ENCODE results near the gene PDXK. TPM values are rescaled to one million over a fixed set of nuclear protein-coding genes. Genes with fewer than 3 reads are reported as not detected.

Gene PDXK
- polyA plus RNA-seq, 1 donor from 2014 or later: 22.8 TPM

DNA sequence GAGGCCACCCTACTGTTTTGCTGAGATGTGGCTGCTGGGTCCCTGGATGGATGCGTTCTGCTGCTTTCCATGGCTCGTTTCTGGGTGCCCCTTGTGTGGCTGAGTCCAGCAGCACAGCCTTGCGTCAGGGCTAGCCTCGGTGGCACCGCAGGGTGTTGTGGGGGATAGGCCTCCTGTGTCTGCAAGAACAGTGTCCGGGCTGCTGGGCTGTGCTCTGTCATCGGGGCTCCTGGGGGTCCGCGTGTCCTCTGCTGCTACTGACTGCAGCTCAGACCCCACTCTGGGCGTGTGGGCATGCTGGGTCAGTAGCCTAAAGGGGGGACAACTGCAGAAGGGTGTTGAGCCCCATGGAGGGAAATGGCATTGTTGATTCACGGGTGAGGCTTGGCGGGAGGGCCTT, 75.4 kb downstream of the PDXK start:
- Histone ChIP-seq H3K9me2 (ENCODE audit: insufficient read depth, low read length) (no peaks in the 10 kb centered on the region), H3K36me3 (ENCODE audit: insufficient read depth, low read length) (no peaks in the 10 kb centered on the region)

DNA sequence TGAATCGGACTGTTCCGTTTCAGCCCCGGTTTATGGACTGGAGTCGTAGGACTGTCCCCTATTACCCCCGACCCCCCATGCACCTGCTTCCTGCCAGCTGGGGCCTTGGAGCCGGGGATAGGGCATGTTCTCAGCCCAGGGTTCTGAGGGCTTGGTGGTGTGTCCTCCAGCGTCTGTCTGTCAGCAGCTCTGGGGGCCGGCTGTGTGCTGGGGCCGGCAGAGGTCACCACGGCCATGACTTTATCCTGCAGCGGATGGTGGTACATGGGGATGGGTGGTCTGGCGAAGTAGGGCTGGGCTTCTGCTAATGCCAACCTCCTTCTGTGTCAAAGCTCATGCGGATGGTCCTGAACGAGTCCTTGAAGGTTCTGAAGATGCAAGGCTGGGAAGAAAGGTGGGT, 75.9 kb downstream of the PDXK start:
- Histone ChIP-seq H3K36me3 (ENCODE audit: insufficient read depth, low read length) (no peaks in the 10 kb centered on the region), H3K27ac (ENCODE audit: low read length) (no peak overlapping the region), H3K79me2 (replicated peaks; ENCODE audit: insufficient read depth, low read length) (peaks cover 13% of the 10 kb centered on the region), H2AFZ (ENCODE audit: low read depth, low read length) (no peak overlapping the region), H3K9me2 (ENCODE audit: insufficient read depth, low read length) (no peaks in the 10 kb centered on the region), H3K9me3 (ENCODE audit: low read length) (no peaks in the 10 kb centered on the region), H4K20me1 (ENCODE audit: insufficient read depth) (no peaks in the 10 kb centered on the region), H3K9ac (ENCODE audit: low read length) (no peak overlapping the region), H3K27me3 (ENCODE audit: insufficient read depth, low read depth, low read length) (no peaks in the 10 kb centered on the region), H3K4me3 (ENCODE audit: low read length) (no peak overlapping the region), H3F3A (ENCODE audit: insufficient read depth, low read length, poor library complexity, severe bottlenecking) (no peaks in the 10 kb centered on the region), H3K4me2 (ENCODE audit: low read length) (no peak overlapping the region)
- TF ChIP-seq EZH2 (IDR thresholded peaks at IDR 0.05; ENCODE audit: borderline replicate concordance, insufficient read depth, low read length, poor library complexity, severe bottlenecking) (no peak), SMC3 (conservative IDR thresholded peaks at IDR 0.05; ENCODE audit: poor library complexity) (no peak), RAD21 (conservative IDR thresholded peaks at IDR 0.05) (no peak), TAF1 (IDR thresholded peaks at IDR 0.05; ENCODE audit: low read depth) (no peak), EP300 (conservative IDR thresholded peaks at IDR 0.05; ENCODE audit: poor library complexity, severe bottlenecking) (no peak), MXI1 (conservative IDR thresholded peaks at IDR 0.05; ENCODE audit: poor library complexity, severe bottlenecking) (no peak), POLR2AphosphoS5 (IDR thresholded peaks at IDR 0.05) (no peak)
- TF ChIP-seq, protein P1, sequence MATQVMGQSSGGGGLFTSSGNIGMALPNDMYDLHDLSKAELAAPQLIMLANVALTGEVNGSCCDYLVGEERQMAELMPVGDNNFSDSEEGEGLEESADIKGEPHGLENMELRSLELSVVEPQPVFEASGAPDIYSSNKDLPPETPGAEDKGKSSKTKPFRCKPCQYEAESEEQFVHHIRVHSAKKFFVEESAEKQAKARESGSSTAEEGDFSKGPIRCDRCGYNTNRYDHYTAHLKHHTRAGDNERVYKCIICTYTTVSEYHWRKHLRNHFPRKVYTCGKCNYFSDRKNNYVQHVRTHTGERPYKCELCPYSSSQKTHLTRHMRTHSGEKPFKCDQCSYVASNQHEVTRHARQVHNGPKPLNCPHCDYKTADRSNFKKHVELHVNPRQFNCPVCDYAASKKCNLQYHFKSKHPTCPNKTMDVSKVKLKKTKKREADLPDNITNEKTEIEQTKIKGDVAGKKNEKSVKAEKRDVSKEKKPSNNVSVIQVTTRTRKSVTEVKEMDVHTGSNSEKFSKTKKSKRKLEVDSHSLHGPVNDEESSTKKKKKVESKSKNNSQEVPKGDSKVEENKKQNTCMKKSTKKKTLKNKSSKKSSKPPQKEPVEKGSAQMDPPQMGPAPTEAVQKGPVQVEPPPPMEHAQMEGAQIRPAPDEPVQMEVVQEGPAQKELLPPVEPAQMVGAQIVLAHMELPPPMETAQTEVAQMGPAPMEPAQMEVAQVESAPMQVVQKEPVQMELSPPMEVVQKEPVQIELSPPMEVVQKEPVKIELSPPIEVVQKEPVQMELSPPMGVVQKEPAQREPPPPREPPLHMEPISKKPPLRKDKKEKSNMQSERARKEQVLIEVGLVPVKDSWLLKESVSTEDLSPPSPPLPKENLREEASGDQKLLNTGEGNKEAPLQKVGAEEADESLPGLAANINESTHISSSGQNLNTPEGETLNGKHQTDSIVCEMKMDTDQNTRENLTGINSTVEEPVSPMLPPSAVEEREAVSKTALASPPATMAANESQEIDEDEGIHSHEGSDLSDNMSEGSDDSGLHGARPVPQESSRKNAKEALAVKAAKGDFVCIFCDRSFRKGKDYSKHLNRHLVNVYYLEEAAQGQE (IDR thresholded peaks at IDR 0.05; ENCODE audit: borderline replicate concordance): no peak
- TF ChIP-seq, protein P2, sequence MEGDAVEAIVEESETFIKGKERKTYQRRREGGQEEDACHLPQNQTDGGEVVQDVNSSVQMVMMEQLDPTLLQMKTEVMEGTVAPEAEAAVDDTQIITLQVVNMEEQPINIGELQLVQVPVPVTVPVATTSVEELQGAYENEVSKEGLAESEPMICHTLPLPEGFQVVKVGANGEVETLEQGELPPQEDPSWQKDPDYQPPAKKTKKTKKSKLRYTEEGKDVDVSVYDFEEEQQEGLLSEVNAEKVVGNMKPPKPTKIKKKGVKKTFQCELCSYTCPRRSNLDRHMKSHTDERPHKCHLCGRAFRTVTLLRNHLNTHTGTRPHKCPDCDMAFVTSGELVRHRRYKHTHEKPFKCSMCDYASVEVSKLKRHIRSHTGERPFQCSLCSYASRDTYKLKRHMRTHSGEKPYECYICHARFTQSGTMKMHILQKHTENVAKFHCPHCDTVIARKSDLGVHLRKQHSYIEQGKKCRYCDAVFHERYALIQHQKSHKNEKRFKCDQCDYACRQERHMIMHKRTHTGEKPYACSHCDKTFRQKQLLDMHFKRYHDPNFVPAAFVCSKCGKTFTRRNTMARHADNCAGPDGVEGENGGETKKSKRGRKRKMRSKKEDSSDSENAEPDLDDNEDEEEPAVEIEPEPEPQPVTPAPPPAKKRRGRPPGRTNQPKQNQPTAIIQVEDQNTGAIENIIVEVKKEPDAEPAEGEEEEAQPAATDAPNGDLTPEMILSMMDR (IDR thresholded peaks at IDR 0.05; ENCODE audit: poor library complexity, severe bottlenecking): no peak

More for the DNA sequence above, 75.4 kb downstream of the PDXK start:
- no peak overlapping the region for H3K4me2 ChIP-seq (ENCODE audit: low read length)
- H3K27ac ChIP-seq (ENCODE audit: low read length): no peak overlapping the region
- H3F3A ChIP-seq (ENCODE audit: insufficient read depth, low read length, poor library complexity, severe bottlenecking): no peaks in the 10 kb centered on the region
- TF ChIP-seq MXI1 (conservative IDR thresholded peaks at IDR 0.05; ENCODE audit: poor library complexity, severe bottlenecking): no peak
- TF ChIP-seq, protein P2 (IDR thresholded peaks at IDR 0.05; ENCODE audit: poor library complexity, severe bottlenecking): no peak
- no peak for TF ChIP-seq TAF1 (IDR thresholded peaks at IDR 0.05; ENCODE audit: low read depth)
- TF ChIP-seq SMC3 (conservative IDR thresholded peaks at IDR 0.05; ENCODE audit: poor library complexity): no peak
- no peak for TF ChIP-seq RAD21 (conservative IDR thresholded peaks at IDR 0.05)
- no peak for TF ChIP-seq EP300 (conservative IDR thresholded peaks at IDR 0.05; ENCODE audit: poor library complexity, severe bottlenecking)
- no peak for TF ChIP-seq EZH2 (IDR thresholded peaks at IDR 0.05; ENCODE audit: borderline replicate concordance, insufficient read depth, low read length, poor library complexity, severe bottlenecking)
- TF ChIP-seq, protein P1 (IDR thresholded peaks at IDR 0.05; ENCODE audit: borderline replicate concordance): no peak
- TF ChIP-seq POLR2AphosphoS5 (IDR thresholded peaks at IDR 0.05): no peak
- no peak overlapping the region for H2AFZ ChIP-seq (ENCODE audit: low read depth, low read length)
- no peak overlapping the region for H3K9ac ChIP-seq (ENCODE audit: low read length)
- H4K20me1 ChIP-seq (ENCODE audit: insufficient read depth): no peaks in the 10 kb centered on the region
- no peaks in the 10 kb centered on the region for H3K27me3 ChIP-seq (ENCODE audit: insufficient read depth, low read depth, low read length)
- peaks cover 17% of the 10 kb centered on the region for H3K79me2 ChIP-seq (replicated peaks; ENCODE audit: insufficient read depth, low read length)
- no peak overlapping the region for H3K4me3 ChIP-seq (ENCODE audit: low read length)
- H3K9me3 ChIP-seq (ENCODE audit: low read length): no peaks in the 10 kb centered on the region
